Activated naive CD4-positive, alpha-beta T cell (primary cell): ENCODE results near the gene AMZ1.
"Not testable (repeated sequence)": the region's sequence is repeated elsewhere in the genome, so short reads cannot be mapped to it uniquely, and the experiment has no call there.

ENCODE experiments used
- DNase-seq, 4 experiments: peaks; one replicate each; lab custom pipeline; 2025; lab: John Stamatoyannopoulos, UW

The AMZ1 gene

DNA sequence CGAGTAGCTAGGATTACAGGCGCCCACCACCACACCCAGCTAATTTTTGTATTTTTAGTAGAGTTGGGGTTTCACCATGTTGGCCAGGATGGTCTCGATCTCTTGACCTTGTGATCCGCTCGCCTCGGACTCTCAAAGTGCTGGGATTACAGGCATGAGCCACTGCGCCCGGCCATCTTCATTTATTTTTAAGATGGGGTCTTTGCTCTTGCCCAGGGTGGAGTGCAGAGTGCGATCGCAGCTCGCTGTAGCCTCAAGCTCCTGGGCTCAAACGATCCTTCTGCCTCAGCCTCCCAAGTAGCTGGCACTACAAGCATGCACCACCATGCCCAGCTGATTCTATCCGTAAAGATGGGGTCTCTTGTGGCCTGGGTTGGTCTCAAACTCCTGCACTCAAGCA is 39.2 kb downstream of the AMZ1 start:
- DNase-seq: not testable (repeated sequence)

DNA sequence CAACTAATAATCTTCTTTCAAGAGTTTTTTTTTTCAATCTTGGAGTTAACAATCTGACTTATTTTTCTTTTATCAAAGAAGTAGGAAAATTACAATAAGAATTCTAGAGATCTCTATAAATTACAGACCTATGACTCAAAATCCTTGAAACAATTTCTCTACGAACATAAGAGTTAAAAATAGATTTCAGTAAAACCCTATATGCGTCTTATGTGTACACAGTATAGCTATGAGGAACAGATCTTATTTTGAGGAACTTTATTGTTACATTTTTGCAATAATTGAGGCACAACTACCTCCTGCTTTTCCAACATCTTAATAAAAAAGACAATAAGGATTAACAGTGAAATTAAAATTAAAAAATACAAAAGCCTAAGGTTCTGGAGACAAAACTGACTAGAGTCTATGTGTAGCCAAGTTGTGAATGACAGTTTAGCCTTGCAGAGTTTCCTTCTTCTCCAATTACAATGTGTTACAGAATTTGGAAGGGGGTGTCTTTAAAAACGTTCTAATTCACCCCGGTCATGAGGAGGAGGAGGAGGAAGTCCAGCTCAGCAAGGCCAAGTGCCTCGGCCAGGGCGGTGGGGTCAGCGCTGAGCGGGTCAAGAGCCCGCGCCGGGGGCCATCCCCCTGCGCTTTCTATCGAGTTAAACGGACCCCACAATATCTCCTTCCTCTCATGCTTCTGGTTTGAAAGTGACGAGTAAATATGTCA is 40.5 kb downstream of the AMZ1 start:
- no peak for DNase-seq

GRCh38 chr7:2729031-2729892 is 41.3 kb downstream of the AMZ1 start:
- DNase-seq: no peak

GRCh38 chr7:2729893-2730716 is 42.1 kb downstream of the AMZ1 start:
- no peak for DNase-seq

GRCh38 chr7:2730846-2731770 is 43.1 kb downstream of the AMZ1 start:
- DNase-seq: no peak

- DNase-seq: no peak
Measured at GRCh38 chr7:2732388-2732787, 44.4 kb downstream of the AMZ1 start.

GRCh38 chr7:2732959-2733584 is 45.1 kb downstream of the AMZ1 start:
- no peak for DNase-seq

GRCh38 chr7:2734084-2734686 is 46.2 kb downstream of the AMZ1 start:
- no peak for DNase-seq

DNA sequence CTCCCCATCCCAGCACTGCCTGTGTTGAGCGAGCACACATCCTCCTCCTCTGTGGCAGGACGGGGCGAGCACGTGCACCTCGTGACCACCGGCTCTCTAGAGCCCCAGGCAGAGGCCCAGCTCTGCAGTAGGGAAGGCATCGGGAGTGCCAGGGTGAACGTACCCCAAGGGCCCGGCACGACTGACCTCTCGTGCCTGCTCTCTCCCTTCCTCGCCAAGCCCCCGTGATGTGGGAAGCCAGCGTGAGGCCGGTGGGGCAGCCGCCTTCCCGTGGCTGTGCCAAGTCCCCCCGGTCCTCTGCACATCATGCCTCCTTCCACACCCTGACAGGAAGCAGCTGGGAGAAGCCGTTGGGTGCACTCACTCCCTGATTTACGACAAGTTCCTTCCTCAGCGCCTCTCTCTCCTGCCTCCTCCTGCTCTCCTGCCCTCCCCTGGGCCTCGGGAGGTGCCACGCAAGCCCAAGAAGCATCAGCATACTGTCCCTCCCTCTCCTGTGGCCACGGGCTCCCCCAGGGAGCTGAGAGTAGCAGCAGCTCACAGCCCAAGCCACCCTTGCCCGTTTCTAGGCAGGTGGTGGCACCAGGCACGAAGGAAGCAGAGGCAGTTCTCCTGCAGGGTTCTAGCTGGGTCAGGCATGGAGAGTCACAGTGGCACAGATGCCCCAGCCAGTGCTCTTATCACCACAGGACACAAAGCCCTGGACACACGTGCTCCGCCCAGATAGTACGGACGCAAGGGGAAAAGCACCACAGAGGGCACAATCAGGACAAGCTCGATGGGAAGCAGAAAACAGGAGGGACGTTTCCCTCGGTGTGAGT is 47.0 kb downstream of the AMZ1 start:
- no peak for DNase-seq

GRCh38 chr7:2735744-2736143 is 47.7 kb downstream of the AMZ1 start:
- no peak for DNase-seq

GRCh38 chr7:2736411-2736914 is 48.5 kb downstream of the AMZ1 start:
- no peak for DNase-seq

GRCh38 chr7:2737005-2737743 is 49.2 kb downstream of the AMZ1 start:
- not testable (repeated sequence) for DNase-seq

DNA sequence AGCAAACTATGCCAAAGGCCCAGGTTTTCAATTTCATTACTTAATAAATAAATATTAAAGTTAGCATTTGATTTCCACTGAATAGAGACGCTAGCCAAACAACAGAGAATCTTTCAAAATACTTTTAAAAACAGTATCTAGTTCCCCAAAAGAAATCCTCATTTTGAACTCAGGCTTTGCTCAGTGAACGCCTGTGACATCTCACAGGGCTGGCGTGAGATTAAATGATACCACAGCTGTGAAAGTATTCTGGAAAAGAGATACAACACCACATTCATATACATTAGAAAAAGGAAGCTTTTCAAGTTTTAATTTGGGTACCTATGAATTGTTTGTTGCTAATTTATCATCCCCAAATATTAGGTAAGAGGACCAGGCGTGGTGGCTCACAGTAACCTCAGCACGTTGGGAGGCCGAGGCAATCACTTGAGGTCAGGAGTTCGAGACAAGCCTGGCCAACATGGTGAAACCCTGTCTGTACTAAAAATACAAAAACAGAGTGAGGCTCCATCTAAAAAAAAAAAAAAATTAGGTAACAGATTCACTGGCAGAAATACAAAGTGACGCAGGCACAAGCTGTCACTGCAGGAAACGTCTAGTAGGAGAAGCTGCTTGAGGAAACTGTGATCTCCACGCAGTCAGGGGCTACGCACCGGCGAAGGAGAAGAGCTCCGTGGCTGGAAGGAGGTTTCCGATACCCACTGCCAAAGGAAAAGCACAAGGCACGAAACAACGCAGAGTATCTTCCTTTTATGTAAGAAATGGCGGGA is 50.0 kb downstream of the AMZ1 start:
- DNase-seq: no peak

- DNase-seq: no peak
Measured at GRCh38 chr7:2738766-2739549, 51.0 kb downstream of the AMZ1 start.

- not testable (repeated sequence) for DNase-seq
Measured at GRCh38 chr7:2743523-2744185, 55.7 kb downstream of the AMZ1 start.

GRCh38 chr7:2748684-2749083 is 60.7 kb downstream of the AMZ1 start:
- not testable (repeated sequence) for DNase-seq
